GM12875 (cell line): ENCODE data around the gene FIGN.

ENCODE experiments used
- H3K4me3 ChIP-seq: one replicate; pipeline ENCODE4 v1.5.1; 2011; ENCODE audit warnings: low read depth, low read length, control low read depth
- CTCF ChIP-seq: IDR thresholded peaks from 2 replicates; pipeline ENCODE4 v1.5.1; 2011; ENCODE audit warnings: low read depth, mild to moderate bottlenecking, control low read depth, inconsistent platforms, low read length, moderate library complexity, borderline replicate concordance; ENCODE audit not compliant: insufficient read depth

Gene FIGN

GRCh38 chr2:163626639-163627109, 109.1 kb downstream of the FIGN start:
- no peak for TF ChIP-seq CTCF
- no peak overlapping the region for H3K4me3 ChIP-seq

GRCh38 chr2:163626208-163626607, 109.6 kb downstream of the FIGN start:
- no peak for TF ChIP-seq CTCF
- no peak overlapping the region for H3K4me3 ChIP-seq

GRCh38 chr2:163625632-163626031, 110.2 kb downstream of the FIGN start:
- TF ChIP-seq CTCF: no peak
- no peak overlapping the region for H3K4me3 ChIP-seq

DNA sequence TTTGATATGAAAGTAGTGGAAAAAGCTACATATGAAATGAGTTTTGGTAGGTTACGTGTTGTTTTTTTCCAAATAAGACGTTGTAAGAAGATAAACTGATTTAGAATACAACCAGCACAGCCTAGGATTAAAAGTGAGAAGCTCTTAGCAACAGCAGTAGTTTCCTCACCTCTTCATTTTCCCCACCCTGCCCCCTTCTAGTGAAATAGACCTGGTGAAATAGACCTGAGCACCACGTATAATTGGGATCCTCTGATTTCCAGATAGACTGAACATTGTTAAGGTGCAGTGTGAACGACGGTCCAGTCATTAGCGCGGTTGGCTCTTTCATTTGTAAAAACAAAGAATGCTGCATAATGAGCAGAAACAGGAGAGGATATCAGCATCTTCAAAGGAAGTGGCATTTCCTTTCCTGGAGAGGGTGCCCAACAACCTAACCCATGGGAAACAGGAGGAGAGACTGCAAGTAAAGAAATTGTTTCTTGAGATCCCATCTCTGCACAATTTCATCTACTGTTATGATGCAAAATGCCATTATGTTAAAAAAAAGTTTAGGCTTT, 114.3 kb downstream of the FIGN start:
- H3K4me3 ChIP-seq: no peak overlapping the region
- no peak for TF ChIP-seq CTCF

DNA sequence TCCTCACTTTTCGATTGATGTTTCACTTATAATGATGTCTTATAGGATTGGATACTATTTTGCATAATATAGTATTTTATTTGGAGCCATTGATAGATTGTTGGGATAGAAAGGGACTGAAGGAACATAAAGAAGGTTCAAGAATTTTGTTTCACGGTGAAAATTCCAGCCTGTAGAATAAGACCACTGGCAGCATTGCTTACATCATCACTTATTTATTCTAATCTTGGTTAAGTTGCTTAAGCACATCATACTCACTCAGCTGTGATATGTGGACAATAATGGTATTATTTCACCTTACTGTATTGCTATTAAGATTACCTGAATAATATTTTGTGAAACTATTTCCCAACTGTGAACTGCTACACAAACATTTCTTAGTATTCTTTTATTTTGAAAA, 118.3 kb downstream of the FIGN start:
- TF ChIP-seq CTCF: no peak
- no peak overlapping the region for H3K4me3 ChIP-seq

DNA sequence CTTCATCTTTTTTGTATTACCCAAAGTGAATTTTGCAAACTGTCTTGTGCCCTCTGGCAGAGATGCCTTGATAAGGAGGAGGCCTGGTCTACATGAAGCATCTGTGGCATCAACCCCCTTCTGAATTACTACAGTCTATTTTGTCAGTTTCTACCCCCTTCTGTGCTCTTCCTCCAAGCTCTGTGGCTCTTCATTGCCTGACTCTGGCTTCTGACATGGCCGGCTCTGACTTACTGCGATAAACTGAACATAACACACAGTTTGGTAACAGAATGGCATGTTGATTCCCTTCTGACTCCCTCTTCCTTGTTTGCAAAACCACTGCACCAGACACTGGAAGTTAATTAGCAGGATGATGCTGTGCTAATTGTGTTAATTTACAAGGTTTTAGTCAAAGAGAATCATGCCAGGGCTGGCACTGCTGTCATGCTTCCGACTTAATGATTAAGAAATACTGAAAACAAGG, 122.5 kb downstream of the FIGN start:
- H3K4me3 ChIP-seq: no peak overlapping the region
- no peak for TF ChIP-seq CTCF

DNA sequence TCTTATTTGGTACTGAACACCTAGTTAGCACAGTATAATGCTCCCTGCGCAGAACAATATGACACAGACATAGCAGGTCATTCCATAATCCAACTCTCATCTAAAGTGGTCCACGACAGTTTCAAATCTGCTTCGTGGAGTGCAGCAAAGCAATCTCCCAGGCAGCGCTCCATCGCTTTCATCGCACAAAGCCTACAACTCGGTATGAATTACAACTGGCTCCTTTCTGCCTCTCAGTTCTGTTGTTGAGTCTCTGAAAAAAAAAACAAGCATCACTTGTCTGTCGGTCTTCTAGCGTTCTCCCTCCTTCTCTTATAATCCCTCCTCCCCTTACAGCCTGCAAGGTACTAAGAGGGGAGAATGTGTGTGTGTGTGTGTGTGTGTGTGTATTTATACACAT, 123.5 kb downstream of the FIGN start:
- no peak overlapping the region for H3K4me3 ChIP-seq
- no peak for TF ChIP-seq CTCF
